Activated naive CD4-positive, alpha-beta T cell treated with anti-CD3 and anti-CD28 coated beads, Interleukin-2, amount 50 U/mL, for 72 hours (primary cell): Measurements from ENCODE around the gene SIT1. TPM values are rescaled to one million over a fixed set of nuclear protein-coding genes. Genes with fewer than 3 reads are reported as not detected.

Source experiments
- ATAC-seq, 2 donors: fragments of 150-1000 bp; cut with Tn5 transposase; 2 replicates each; pipeline ENCODE4 v1.10.0; 2021; ENCODE audit warnings: mild to moderate bottlenecking in 2 of 2, moderate library complexity in 2 of 2
- DNase-seq, 2 donors: peaks; one replicate each; pipeline ENCODE4 v3.0.0; 2021 to 2022; ENCODE audit warnings: low spot score in 2 of 2
- H3K27ac Mint-ChIP-seq, 2 donors: one replicate each; pipeline ENCODE4 v1.8.0; 2022; ENCODE audit warnings: mild to moderate bottlenecking in 2 of 2, mixed read lengths in 2 of 2
- H3K36me3 Mint-ChIP-seq, 2 donors: one replicate each; pipeline ENCODE4 v1.8.0; 2022; ENCODE audit warnings: mixed read lengths in 2 of 2
- H3K9me3 Mint-ChIP-seq, 2 donors: one replicate each; pipeline ENCODE4 v1.8.0; 2022; ENCODE audit warnings: mixed read lengths in 2 of 2
- total RNA-seq, 2 donors: library from RNA; stranded (reverse); gene quantifications; one replicate each; pipeline ENCODE4 v1.2.3, GENCODE V29; 2022

The SIT1 gene
- total RNA-seq, 2 donors from 2014 or later, result 67.8 to 122 TPM

DNA sequence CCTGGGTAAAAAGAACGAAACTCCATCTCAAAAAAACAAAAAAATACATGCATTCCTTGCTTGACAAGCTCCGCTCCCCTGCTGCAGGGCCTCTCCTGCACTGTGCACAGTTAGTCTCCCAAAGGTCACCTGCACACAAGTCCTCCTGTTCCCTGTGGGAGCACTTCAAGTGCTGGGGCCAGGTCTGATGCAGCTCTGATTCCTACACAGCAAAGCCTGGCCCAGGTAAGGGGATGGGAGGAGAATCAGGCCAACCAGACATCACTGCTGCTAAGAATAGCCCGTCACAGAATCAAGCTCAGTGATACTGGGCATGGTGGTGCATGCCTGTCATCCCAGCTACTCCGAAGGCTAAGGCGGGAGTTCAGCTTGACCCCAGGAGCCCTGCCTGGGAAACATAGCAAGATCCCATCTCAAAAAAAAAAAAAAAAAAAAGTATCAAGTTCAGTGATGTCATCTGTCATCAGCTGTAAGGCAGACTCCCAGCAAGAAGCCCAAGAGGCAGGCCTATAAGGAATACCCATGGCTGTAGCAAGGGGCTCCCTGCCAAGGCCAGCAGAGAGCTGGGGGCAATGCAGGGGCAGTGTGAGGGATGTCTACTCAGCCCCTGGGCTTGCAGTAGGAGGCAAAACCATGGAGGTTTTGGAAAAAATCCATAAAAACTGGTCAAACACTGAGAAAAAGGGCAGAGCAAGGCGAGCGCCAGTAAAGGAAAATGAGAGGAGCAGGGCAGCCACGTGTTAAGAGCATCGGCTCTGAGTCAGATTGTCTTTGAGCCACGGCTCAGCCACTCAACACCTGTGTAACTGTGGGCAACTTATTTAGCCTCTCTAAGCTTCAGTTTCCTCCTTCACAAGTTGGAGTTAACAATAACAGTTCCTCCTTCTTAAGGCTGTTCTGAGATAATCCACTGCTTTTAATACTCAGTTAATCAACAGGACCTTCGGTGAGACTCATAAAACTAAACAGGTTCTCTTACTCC, 35.8 kb upstream of the SIT1 start:
- no peak overlapping the region for H3K27ac Mint-ChIP-seq

DNA sequence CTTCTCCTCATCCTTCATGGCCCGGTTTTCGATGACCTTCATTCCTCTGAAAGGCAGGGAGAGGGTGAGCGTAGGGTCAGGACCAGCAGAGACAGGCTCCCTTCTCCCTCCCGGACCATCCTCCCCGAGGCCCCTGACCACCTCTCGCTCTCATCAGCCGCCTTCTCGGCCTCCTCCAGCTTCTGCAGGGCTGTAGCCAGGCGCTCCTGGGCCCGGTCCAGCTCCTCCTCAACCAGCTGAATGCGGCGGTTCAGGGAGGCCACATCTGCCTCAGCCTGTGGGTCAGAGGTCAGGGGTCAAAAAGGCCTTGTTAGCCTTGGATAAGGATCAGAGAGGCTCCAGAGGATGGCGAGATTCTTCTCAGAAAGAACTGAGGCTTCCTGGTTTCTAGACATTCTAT, 34.8 kb upstream of the SIT1 start:
- H3K27ac Mint-ChIP-seq, result peak overlapping the region in 1 of 2 donors; percentile 36
- no peak for DNase-seq
- H3K36me3 Mint-ChIP-seq, result no peaks in the 10 kb centered on the region
- no peaks in the 10 kb centered on the region for H3K9me3 Mint-ChIP-seq
- no peak for ATAC-seq

More for the DNA sequence above, 35.8 kb upstream of the SIT1 start:
- no peaks in the 10 kb centered on the region for H3K36me3 Mint-ChIP-seq
- H3K9me3 Mint-ChIP-seq, result no peaks in the 10 kb centered on the region
- DNase-seq (no peak), ATAC-seq (no peak)

DNA sequence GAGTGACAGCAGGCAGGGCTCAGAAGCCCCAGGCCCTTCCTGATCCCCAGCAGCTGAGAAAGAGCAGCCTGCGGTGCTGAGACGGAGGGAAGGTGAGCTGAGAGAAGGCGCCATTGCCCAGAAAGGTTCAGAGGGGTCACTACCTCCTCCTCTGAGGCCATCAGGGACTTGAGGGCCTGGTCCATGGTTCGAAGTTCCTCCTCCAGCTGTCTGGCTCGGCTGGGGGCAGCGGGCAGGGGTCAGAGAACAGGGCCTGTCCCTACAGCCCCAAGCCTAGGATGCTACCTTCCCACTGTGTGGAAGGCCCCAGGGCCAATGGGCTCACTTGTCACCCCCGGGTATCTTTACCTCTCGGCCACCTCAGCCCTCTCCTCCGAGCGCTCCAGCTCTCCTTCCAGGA, 34.2 kb upstream of the SIT1 start:
- no peaks in the 10 kb centered on the region for H3K36me3 Mint-ChIP-seq
- H3K9me3 Mint-ChIP-seq, result no peaks in the 10 kb centered on the region
- ATAC-seq (no peak), DNase-seq (no peak)
- peak overlapping the region in 1 of 2 donors; percentile 36 for H3K27ac Mint-ChIP-seq

DNA sequence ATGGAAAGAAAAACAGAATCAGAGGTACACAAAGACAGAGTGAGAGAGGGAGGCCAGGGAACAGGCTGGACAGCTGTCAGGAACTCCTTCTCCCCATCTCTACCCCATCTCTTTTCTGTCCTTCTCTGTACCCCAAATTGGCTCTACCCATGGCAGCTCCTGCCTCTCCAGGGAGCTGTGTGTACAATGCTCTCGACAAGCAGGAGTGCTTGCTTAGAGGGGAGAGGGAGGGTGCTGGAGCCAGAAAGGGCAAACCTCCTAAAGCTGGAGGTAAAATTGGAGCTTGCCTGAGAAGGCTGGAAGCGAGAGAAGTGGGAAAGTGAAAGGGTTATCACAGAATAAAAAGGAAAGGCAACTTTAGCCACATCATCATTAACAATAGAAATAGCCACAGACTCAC, 32.6 kb upstream of the SIT1 start:
- no peak overlapping the region for H3K27ac Mint-ChIP-seq
- ATAC-seq (no peak), DNase-seq (no peak)
- H3K9me3 Mint-ChIP-seq, result no peaks in the 10 kb centered on the region
- H3K36me3 Mint-ChIP-seq, result no peaks in the 10 kb centered on the region

DNA sequence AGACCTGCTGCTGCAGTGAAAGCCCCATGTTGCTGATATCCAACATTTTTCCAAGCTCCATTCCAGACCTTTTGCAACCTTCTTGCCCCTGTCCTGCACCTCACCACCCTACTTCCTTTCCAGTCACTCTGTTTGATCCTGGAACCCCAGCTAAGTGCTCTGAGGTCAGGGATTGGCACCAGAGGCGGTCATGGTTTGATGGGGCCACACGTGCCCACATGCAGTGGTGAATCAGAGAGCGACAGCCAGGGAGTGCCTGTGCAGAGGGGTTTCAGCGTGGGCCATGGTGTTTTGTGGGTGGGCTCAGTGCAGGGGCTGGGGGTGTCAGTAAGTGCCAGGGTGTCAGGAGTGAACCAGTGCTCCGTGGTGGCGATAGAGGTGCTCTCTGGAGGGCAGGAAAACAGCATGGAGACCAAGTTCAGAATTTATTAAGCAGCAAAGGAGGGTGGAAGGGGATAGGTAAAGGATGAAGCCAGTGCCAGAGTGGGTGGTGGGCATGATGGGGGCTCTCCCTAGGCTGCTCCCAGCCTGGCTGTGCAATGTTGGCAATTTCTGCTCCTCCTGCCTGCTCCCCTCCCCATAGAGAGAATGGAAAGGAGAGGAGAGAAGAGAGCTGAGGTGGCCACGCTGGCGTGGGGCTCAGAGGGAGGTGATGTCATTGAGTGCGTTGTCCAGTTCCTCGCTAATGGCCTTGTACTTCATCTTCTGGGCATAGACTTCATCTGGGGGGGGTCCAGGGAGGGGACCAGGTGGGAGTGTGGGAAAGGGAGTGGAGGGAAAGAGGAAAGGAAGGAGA, 32.0 kb upstream of the SIT1 start:
- Mint-ChIP-seq H3K36me3 (no peaks in the 10 kb centered on the region), H3K27ac (no peak overlapping the region), H3K9me3 (no peaks in the 10 kb centered on the region)
- DNase-seq (no peak), ATAC-seq (no peak)

DNA sequence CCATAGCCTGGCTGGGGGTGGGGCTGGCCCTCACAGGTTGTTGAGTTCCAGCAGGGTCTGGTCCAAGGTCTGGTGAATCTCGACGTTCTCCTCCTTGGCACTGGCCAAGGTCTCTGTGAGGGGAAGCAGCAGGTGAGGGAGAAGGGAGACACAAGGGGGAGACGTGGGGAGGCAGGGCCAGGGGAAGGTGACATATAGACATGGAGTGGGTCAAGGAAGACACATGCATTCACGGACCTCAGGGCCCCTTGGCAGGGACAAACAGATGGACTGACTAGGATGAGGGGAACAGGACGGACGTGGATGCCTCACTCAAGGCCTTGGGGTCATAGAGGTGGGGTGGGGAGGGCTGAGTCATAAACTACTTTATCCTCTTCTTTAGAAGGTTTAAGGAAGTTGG, 31.3 kb upstream of the SIT1 start:
- no peak for ATAC-seq
- peak overlapping the region in 1 of 2 donors; percentile 9 for H3K27ac Mint-ChIP-seq
- H3K9me3 Mint-ChIP-seq, result no peaks in the 10 kb centered on the region
- H3K36me3 Mint-ChIP-seq, result no peaks in the 10 kb centered on the region
- DNase-seq, result no peak

DNA sequence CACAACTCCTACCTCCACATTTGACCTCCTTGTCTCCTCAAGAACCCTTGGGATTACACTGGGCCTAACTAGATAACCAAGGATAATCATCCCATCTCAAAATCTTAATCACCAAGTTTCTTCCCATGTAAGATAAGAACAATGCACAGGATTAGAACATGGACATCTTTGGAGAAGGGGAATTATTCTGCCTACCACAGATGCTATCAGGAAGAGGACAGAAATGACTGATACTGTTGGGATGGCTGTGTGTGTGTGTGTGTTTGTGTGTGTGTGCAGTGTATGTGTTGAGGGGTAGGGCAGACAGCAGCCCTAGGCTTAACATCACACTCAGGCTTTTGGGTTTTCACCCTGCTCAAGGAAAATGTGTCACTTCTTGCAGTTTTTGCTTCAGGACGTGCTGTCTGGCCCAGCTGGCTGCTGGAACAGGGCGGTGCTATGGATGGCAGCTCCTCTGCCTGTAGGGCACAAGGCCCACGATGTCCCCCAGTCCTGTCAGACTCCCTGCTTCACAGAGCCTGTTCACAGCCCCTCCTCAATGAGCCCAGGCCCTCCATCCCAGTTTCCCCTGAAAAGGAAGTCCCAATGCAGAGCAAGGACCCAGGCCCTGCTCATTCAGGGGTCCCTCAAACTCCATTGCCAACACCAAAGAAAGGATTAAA, 30.7 kb upstream of the SIT1 start:
- no peak for DNase-seq
- no peak for ATAC-seq
- H3K27ac Mint-ChIP-seq, result no peak overlapping the region
- H3K36me3 Mint-ChIP-seq, result no peaks in the 10 kb centered on the region
- no peaks in the 10 kb centered on the region for H3K9me3 Mint-ChIP-seq

DNA sequence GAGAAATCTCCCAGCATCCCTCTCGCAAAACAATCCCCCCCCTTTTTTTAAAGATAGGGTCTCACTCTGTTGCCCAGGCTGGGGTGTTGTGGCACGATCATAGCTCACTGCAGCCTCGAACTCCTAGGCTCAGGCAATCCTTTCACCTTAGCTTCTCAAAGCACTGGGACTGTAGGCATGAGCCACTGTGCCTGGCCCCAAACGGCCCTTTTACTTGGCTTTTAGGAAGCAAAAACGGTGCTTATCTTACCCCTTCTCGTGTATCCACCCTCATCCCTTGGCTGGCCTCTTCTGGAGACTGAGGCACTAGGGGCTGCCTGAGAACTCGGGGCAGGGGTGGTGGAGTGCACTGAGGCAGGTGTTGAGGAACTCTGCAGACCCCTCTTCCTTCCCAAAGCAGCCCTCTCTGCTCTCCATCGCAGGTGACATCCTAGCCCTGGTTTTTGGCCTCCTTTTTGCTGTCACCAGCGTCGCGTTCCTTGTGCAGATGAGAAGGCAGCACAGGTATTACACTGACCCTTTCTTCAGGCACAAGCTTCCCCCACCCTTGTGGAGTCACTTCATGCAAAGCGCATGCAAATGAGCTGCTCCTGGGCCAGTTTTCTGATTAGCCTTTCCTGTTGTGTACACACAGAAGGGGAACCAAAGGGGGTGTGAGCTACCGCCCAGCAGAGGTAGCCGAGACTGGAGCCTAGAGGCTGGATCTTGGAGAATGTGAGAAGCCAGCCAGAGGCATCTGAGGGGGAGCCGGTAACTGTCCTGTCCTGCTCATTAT, 29.8 kb upstream of the SIT1 start:
- no peaks in the 10 kb centered on the region for H3K36me3 Mint-ChIP-seq
- ATAC-seq, result no peak
- no peaks in the 10 kb centered on the region for H3K9me3 Mint-ChIP-seq
- H3K27ac Mint-ChIP-seq, result no peak overlapping the region
- no peak for DNase-seq

DNA sequence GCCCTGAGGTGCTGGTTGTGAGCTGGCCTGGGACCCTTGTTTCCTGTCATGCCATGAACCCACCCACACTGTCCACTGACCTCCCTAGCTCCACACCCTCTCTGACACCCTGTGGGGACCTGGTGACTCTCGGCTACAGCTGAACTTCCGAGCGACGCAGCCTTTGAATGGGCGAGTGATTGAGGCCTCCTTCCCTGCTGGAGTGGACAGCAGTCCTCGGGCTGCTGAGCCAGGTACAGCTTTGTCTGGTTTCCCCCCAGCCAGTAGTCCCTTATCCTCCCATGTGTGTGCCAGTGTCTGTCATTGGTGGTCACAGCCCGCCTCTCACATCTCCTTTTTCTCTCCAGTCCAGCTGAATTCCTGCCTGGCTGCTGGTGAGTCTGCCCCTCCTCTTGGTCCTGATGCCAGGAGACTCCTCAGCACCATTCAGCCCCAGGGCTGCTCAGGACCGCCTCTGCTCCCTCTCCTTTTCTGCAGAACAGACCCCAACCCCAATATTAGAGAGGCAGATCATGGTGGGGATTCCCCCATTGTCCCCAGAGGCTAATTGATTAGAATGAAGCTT, 29.1 kb upstream of the SIT1 start:
- no peaks in the 10 kb centered on the region for H3K9me3 Mint-ChIP-seq
- no peak for DNase-seq
- no peak for ATAC-seq
- H3K27ac Mint-ChIP-seq, result no peak overlapping the region
- H3K36me3 Mint-ChIP-seq, result no peaks in the 10 kb centered on the region

DNA sequence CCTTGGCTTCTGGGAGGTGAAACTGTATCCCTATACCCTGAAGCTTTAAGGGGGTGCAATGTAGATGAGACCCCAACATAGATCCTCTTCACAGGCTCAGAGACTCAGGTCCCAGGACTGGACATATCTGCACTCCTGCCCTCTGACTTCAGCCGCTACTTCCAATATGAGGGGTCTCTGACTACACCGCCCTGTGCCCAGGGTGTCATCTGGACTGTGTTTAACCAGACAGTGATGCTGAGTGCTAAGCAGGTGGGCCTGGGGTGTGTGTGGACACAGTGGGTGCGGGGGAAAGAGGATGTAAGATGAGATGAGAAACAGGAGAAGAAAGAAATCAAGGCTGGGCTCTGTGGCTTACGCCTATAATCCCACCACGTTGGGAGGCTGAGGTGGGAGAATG, 28.4 kb upstream of the SIT1 start:
- H3K36me3 Mint-ChIP-seq, result no peaks in the 10 kb centered on the region
- DNase-seq (no peak), ATAC-seq (no peak)
- H3K9me3 Mint-ChIP-seq, result no peaks in the 10 kb centered on the region
- no peak overlapping the region for H3K27ac Mint-ChIP-seq

DNA sequence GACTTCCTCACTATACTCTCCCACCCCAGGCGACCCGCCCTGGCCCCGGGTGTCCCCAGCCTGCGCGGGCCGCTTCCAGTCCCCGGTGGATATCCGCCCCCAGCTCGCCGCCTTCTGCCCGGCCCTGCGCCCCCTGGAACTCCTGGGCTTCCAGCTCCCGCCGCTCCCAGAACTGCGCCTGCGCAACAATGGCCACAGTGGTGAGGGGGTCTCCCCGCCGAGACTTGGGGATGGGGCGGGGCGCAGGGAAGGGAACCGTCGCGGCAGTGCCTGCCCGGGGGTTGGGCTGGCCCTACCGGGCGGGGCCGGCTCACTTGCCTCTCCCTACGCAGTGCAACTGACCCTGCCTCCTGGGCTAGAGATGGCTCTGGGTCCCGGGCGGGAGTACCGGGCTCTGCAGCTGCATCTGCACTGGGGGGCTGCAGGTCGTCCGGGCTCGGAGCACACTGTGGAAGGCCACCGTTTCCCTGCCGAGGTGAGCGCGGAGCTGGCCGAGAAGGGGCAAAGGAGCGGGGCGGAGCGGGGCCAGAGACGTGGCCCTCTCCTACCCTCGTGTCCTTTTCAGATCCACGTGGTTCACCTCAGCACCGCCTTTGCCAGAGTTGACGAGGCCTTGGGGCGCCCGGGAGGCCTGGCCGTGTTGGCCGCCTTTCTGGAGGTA, 25.1 kb upstream of the SIT1 start:
- peak; percentile 77 to 96 for ATAC-seq
- DNase-seq, result peak; percentile 44 to 73
- H3K9me3 Mint-ChIP-seq, result no peaks in the 10 kb centered on the region
- H3K27ac Mint-ChIP-seq, result no peak overlapping the region
- no peaks in the 10 kb centered on the region for H3K36me3 Mint-ChIP-seq

DNA sequence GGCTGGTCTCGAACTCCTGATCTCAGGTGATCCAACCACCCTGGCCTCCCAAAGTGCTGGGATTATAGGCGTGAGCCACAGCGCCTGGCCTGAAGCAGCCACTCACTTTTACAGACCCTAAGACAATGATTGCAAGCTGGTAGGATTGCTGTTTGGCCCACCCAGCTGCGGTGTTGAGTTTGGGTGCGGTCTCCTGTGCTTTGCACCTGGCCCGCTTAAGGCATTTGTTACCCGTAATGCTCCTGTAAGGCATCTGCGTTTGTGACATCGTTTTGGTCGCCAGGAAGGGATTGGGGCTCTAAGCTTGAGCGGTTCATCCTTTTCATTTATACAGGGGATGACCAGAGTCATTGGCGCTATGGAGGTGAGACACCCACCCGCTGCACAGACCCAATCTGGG, 24.5 kb upstream of the SIT1 start:
- Mint-ChIP-seq H3K36me3 (no peaks in the 10 kb centered on the region), H3K27ac (no peak overlapping the region), H3K9me3 (no peaks in the 10 kb centered on the region)
- peak; percentile 4 to 7 for ATAC-seq
- no peak for DNase-seq

DNA sequence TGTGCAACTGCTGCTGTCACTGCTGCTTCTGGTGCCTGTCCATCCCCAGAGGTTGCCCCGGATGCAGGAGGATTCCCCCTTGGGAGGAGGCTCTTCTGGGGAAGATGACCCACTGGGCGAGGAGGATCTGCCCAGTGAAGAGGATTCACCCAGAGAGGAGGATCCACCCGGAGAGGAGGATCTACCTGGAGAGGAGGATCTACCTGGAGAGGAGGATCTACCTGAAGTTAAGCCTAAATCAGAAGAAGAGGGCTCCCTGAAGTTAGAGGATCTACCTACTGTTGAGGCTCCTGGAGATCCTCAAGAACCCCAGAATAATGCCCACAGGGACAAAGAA, 23.3 kb upstream of the SIT1 start:
- no peaks in the 10 kb centered on the region for H3K36me3 Mint-ChIP-seq
- H3K27ac Mint-ChIP-seq, result no peak overlapping the region
- ATAC-seq (no peak), DNase-seq (no peak)
- no peaks in the 10 kb centered on the region for H3K9me3 Mint-ChIP-seq

DNA sequence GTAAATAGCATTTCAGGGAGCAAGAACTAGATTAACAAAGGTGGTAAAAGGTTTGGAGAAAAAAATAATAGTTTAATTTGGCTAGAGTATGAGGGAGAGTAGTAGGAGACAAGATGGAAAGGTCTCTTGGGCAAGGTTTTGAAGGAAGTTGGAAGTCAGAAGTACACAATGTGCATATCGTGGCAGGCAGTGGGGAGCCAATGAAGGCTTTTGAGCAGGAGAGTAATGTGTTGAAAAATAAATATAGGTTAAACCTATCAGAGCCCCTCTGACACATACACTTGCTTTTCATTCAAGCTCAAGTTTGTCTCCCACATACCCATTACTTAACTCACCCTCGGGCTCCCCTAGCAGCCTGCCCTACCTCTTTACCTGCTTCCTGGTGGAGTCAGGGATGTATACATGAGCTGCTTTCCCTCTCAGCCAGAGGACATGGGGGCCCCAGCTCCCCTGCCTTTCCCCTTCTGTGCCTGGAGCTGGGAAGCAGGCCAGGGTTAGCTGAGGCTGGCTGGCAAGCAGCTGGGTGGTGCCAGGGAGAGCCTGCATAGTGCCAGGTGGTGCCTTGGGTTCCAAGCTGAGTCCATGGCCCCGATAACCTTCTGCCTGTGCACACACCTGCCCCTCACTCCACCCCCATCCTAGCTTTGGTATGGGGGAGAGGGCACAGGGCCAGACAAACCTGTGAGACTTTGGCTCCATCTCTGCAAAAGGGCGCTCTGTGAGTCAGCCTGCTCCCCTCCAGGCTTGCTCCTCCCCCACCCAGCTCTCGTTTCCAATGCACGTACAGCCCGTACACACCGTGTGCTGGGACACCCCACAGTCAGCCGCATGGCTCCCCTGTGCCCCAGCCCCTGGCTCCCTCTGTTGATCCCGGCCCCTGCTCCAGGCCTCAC, 22.6 kb upstream of the SIT1 start, which contains the start of gene CA9:
Gene CA9, plus strand, starts transcription at position 797 of the 893 bp plus-strand sequence. Its CDS starts 32 bp downstream, at position 829.
- H3K27ac Mint-ChIP-seq, result no peak within 1 kb of the TSS
- no peaks in the 10 kb centered on the region for H3K36me3 Mint-ChIP-seq
- ATAC-seq (no peak), DNase-seq (no peak)
- H3K9me3 Mint-ChIP-seq, result peaks cover 0 to 1% of the 10 kb centered on the region in 2 donors
